ENCODE results near the gene C16orf92. TPM values are rescaled to one million over a fixed set of nuclear protein-coding genes. Genes with fewer than 3 reads are reported as not detected.

The C16orf92 gene
- total and polyA plus RNA-seq, 2 of the 13 experiments (the other 11 are each of a cell fraction or from before 2014, with no cell fraction given): not detected

DNA sequence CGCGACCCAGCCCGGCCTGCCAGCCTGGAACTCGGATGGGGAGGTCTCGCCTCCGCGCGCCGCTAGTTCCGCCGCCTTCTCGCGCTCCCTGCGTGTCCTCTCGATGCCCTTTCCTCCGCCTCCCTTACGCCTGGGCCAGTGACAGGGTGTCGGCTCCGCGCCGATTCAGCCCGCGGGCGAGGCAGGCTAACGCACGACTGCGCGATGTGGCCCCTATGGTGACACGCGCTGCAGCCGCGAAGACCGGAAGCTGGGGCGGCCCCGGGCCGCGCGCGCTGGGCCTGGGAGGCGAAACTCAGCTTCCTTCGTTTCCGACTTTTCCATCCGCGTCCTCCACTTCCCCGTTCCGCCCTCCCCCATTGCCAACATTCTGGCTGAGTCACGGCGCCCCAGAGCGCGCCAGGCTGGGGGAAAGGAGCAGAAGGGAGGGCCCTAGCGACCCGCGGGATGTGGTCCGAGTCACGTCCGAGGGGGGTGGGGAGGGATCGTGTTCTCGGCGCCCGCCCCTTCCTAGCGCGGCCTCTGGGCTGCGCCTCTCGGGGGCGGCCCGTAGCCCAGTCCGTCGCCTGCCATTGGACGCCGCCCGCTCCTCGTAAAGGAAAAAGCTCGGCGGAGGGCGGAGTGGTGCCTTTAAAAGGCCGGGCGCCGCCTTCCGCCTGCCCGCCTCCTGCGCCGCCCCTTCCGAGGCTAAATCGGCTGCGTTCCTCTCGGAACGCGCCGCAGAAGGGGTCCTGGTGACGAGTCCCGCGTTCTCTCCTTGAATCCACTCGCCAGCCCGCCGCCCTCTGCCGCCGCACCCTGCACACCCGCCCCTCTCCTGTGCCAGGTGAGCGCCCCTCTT is 42.3 kb downstream of the C16orf92 start, which contains the start of gene ALDOA (continued):
- TF ChIP-seq, protein P1, sequence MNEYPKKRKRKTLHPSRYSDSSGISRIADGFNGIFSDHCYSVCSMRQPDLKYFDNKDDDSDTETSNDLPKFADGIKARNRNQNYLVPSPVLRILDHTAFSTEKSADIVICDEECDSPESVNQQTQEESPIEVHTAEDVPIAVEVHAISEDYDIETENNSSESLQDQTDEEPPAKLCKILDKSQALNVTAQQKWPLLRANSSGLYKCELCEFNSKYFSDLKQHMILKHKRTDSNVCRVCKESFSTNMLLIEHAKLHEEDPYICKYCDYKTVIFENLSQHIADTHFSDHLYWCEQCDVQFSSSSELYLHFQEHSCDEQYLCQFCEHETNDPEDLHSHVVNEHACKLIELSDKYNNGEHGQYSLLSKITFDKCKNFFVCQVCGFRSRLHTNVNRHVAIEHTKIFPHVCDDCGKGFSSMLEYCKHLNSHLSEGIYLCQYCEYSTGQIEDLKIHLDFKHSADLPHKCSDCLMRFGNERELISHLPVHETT (CRISPR knock-in tag; conservative IDR thresholded peaks at IDR 0.05): peak; percentile 85
- TF ChIP-seq JUNB (CRISPR knock-in tag; IDR thresholded peaks at IDR 0.05; ENCODE audit: borderline replicate concordance) (peak; percentile 87), CBX5 (CRISPR knock-in tag; IDR thresholded peaks at IDR 0.05; ENCODE audit: borderline replicate concordance) (peak; percentile 77), ZNF136 (CRISPR knock-in tag; IDR thresholded peaks at IDR 0.05; ENCODE audit: low read depth) (peak; percentile 96; the same call in 1 of the 2 replicates), KLF11 (CRISPR knock-in tag; IDR thresholded peaks at IDR 0.05) (no peak; the same call in 1 of the 2 replicates), MAZ (IDR thresholded peaks at IDR 0.05; ENCODE audit: borderline replicate concordance, low read depth, low read length) (peak; percentile 84; the same call in 1 of the 2 replicates), MAZ (CRISPR knock-in tag; IDR thresholded peaks at IDR 0.05; ENCODE audit: low read depth) (peak; percentile 96), ZIK1 (CRISPR knock-in tag; IDR thresholded peaks at IDR 0.05; ENCODE audit: borderline replicate concordance, low read depth) (peak; percentile 77), ZNF709 (CRISPR knock-in tag; IDR thresholded peaks at IDR 0.05) (peak; percentile 98), ZBTB3 (CRISPR knock-in tag; IDR thresholded peaks at IDR 0.05; ENCODE audit: borderline replicate concordance, low read depth) (no peak; the same call in 1 of the 2 replicates), CTCF (CRISPR knock-in tag; IDR thresholded peaks at IDR 0.05) (peak; percentile 19), POLR2AphosphoS2 (IDR thresholded peaks at IDR 0.05; ENCODE audit: low read depth, low read length) (peak; percentile 91; the same call in 1 of the 2 replicates), ZFAT (CRISPR knock-in tag; conservative IDR thresholded peaks at IDR 0.05) (peak; percentile 77; the same call in 1 of the 2 replicates), ZNF770 (CRISPR knock-in tag; IDR thresholded peaks at IDR 0.05) (peak; percentile 81; the same call in 1 of the 2 replicates), ZNF33B (CRISPR knock-in tag; IDR thresholded peaks at IDR 0.05) (peak; percentile 42; the same call in 1 of the 2 replicates), ZNF629 (CRISPR knock-in tag; conservative IDR thresholded peaks at IDR 0.05) (peak; percentile 57), PAF1 (CRISPR knock-in tag; IDR thresholded peaks at IDR 0.05) (0 out of 2 replicates have a peak, but pooled peaks have one; percentile 63), REL (CRISPR knock-in tag; conservative IDR thresholded peaks at IDR 0.05) (peak; percentile 90; the same call in 1 of the 2 replicates), NFRKB (IDR thresholded peaks at IDR 0.05) (no peak)
- TF ChIP-seq, protein P2, sequence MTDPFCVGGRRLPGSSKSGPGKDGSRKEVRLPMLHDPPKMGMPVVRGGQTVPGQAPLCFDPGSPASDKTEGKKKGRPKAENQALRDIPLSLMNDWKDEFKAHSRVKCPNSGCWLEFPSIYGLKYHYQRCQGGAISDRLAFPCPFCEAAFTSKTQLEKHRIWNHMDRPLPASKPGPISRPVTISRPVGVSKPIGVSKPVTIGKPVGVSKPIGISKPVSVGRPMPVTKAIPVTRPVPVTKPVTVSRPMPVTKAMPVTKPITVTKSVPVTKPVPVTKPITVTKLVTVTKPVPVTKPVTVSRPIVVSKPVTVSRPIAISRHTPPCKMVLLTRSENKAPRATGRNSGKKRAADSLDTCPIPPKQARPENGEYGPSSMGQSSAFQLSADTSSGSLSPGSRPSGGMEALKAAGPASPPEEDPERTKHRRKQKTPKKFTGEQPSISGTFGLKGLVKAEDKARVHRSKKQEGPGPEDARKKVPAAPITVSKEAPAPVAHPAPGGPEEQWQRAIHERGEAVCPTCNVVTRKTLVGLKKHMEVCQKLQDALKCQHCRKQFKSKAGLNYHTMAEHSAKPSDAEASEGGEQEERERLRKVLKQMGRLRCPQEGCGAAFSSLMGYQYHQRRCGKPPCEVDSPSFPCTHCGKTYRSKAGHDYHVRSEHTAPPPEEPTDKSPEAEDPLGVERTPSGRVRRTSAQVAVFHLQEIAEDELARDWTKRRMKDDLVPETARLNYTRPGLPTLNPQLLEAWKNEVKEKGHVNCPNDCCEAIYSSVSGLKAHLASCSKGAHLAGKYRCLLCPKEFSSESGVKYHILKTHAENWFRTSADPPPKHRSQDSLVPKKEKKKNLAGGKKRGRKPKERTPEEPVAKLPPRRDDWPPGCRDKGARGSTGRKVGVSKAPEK (CRISPR knock-in tag; IDR thresholded peaks at IDR 0.05; ENCODE audit: borderline replicate concordance): no peak
